Measurements from ENCODE around the gene SPDYC. TPM values are rescaled to one million over a fixed set of nuclear protein-coding genes. Genes with fewer than 3 reads are reported as not detected.

The SPDYC gene
- total and polyA plus RNA-seq, 9 of the 15 experiments (the other 6 are each of a cell fraction or from before 2014, with no cell fraction given): 4.4 to 18.8 (median 9.2) TPM

DNA sequence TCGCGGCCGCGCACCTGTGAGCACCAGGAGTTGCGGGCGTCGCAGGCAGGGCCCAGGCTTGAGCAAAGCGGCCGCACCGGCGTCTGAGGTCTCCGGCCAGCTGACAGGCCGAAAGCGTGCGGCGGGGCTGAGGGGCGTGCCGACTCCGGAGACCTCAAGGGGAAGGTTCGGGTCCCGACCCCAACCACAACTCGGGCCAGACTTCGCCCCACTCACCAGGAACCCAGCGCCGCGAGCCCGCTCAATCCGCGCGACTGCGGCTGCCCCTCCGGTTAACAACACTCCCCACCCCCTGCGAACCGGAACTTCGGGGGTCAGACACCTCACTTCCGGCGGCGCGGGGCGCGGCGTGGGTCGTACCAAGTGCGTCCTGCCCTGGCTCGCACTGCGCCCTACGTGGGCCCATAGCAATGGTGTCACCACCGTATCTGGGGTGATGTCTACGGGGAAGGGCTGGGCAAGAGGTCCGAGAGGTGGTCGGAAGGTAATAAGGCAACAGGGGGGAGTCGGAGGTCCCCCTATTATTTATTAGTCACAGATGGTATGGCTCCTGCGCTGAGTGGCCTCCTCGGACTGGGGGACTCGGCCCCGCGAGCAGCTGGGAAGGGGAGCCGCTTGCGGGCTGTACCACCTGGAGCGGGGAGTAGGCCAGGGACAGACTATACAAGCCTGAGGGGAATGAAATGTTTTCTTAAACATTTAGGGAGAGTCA, 35.6 kb upstream of the SPDYC start, which contains the start of gene SYVN1 (continued):
- 0 out of 2 replicates have a peak, but pooled peaks have one; percentile 5 for TF ChIP-seq FOXP1 (CRISPR knock-in tag; IDR thresholded peaks at IDR 0.05)
- TF ChIP-seq ETV1 (tag; conservative IDR thresholded peaks at IDR 0.05; ENCODE audit: low read depth): peak; percentile 89
- TF ChIP-seq DMBX1 (CRISPR knock-in tag; IDR thresholded peaks at IDR 0.05; ENCODE audit: borderline replicate concordance): 0 out of 2 replicates have a peak, but pooled peaks have one; percentile 44
- peak; percentile 68 for TF ChIP-seq ELF1 (tag; IDR thresholded peaks at IDR 0.05)
- no peak for TF ChIP-seq NR2F6 (CRISPR knock-in tag; IDR thresholded peaks at IDR 0.05)
- no peak for TF ChIP-seq U2AF2 (optimal IDR thresholded peaks at IDR 0.05; ENCODE audit: low read depth, low read length)
- no peak for TF ChIP-seq EHMT2 (IDR thresholded peaks at IDR 0.05)
- no peak for TF ChIP-seq ZNF133 (CRISPR knock-in tag; IDR thresholded peaks at IDR 0.05)
- peak; percentile 35 to 45; a peak in 3 of 4 replicates for TF ChIP-seq SIX5 (IDR thresholded peaks at IDR 0.05; ENCODE audit: borderline replicate concordance in 1 of 2, insufficient read depth in 1 of 2, low read depth in 1 of 2, low read length in 2 of 2)
- TF ChIP-seq, protein P1, sequence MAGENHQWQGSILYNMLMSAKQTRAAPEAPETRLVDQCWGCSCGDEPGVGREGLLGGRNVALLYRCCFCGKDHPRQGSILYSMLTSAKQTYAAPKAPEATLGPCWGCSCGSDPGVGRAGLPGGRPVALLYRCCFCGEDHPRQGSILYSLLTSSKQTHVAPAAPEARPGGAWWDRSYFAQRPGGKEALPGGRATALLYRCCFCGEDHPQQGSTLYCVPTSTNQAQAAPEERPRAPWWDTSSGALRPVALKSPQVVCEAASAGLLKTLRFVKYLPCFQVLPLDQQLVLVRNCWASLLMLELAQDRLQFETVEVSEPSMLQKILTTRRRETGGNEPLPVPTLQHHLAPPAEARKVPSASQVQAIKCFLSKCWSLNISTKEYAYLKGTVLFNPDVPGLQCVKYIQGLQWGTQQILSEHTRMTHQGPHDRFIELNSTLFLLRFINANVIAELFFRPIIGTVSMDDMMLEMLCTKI (IDR thresholded peaks at IDR 0.05; ENCODE audit: partially characterized antibody): no peak
- TF ChIP-seq, protein P2, sequence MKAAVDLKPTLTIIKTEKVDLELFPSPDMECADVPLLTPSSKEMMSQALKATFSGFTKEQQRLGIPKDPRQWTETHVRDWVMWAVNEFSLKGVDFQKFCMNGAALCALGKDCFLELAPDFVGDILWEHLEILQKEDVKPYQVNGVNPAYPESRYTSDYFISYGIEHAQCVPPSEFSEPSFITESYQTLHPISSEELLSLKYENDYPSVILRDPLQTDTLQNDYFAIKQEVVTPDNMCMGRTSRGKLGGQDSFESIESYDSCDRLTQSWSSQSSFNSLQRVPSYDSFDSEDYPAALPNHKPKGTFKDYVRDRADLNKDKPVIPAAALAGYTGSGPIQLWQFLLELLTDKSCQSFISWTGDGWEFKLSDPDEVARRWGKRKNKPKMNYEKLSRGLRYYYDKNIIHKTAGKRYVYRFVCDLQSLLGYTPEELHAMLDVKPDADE (conservative IDR thresholded peaks at IDR 0.05; ENCODE audit: control insufficient read depth, low read depth, low read length): peak; percentile 69; the same call in 1 of the 2 replicates
- TF ChIP-seq, protein P3, sequence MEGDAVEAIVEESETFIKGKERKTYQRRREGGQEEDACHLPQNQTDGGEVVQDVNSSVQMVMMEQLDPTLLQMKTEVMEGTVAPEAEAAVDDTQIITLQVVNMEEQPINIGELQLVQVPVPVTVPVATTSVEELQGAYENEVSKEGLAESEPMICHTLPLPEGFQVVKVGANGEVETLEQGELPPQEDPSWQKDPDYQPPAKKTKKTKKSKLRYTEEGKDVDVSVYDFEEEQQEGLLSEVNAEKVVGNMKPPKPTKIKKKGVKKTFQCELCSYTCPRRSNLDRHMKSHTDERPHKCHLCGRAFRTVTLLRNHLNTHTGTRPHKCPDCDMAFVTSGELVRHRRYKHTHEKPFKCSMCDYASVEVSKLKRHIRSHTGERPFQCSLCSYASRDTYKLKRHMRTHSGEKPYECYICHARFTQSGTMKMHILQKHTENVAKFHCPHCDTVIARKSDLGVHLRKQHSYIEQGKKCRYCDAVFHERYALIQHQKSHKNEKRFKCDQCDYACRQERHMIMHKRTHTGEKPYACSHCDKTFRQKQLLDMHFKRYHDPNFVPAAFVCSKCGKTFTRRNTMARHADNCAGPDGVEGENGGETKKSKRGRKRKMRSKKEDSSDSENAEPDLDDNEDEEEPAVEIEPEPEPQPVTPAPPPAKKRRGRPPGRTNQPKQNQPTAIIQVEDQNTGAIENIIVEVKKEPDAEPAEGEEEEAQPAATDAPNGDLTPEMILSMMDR (IDR thresholded peaks at IDR 0.05 in 2 of 3, conservative IDR thresholded peaks at IDR 0.05 in 1 of 3; ENCODE audit: insufficient read depth in 2 of 3, low read depth in 1 of 3, low read length in 3 of 3): no peak
- TF ChIP-seq NCOA6 (IDR thresholded peaks at IDR 0.05): no peak
- no peak; the same call in 1 of the 2 replicates for TF ChIP-seq ZNF830 (CRISPR knock-in tag; IDR thresholded peaks at IDR 0.05)
- no peak for TF ChIP-seq CEBPG (CRISPR knock-in tag; IDR thresholded peaks at IDR 0.05)
- TF ChIP-seq CEBPG (tag; conservative IDR thresholded peaks at IDR 0.05 in 1 of 2, IDR thresholded peaks at IDR 0.05 in 1 of 2): no peak
